Measurements from ENCODE around the gene TAF12. TPM values are rescaled to one million over a fixed set of nuclear protein-coding genes. Genes with fewer than 3 reads are reported as not detected.

The TAF12 gene
- total and polyA plus RNA-seq, 10 donors, result 17.0 to 28.7 (median 20.3) TPM

GRCh38 chr1:28560886-28561285, 82.0 kb downstream of the TAF12 start:
- H3K27me3 ChIP-seq (replicated peaks in 1 of 7), result no peaks in the 10 kb centered on the region
- no peak for TF ChIP-seq POLR2A (IDR thresholded peaks at IDR 0.05)
- TF ChIP-seq POLR2AphosphoS5 (IDR thresholded peaks at IDR 0.05), result no peak
- no peaks in the 10 kb centered on the region for H3K9me3 ChIP-seq
- H3K36me3 ChIP-seq, result peaks cover 5 to 100% (median 92%) of the 10 kb centered on the region in 6 donors
- 93 to 98% (median 97%) methylated on average over 3 of the region's 3 CpGs for WGBS, 5 donors
- H3K4me1 ChIP-seq, result no peaks in the 10 kb centered on the region
- no peak for DNase-seq
- H3K27ac ChIP-seq, result no peak overlapping the region
- intact Hi-C loops (cut with DNase I; ENCODE audit: low total_unique reads), result no loop called here
- H3K4me3 ChIP-seq, result no peak overlapping the region

Small RNA genes within 50 kb of the gene (small RNA-seq; reads per million reads assigned to genes)
- gene RF00422 (0 reads per million in 4 donors), gene RNU11 (0 reads per million in 4 donors), gene SNORA16A (0 reads per million in 4 donors), gene SNORA44 (0 reads per million in 4 donors), gene SNORA61 (0 reads per million in 4 donors), gene SNORD99 (77,785 to 128,417 (median 87,117) reads per million in 4 donors)

Other genes starting within 250 kb of the TAF12 start
- gene RCC1, start 137.0 kb downstream of the TAF12 start, total RNA-seq, result 10 to 100 TPM; 15.1 to 26.2 (median 22.4) TPM
- 10 to 100 TPM; 23.6 to 29.0 (median 28.9) TPM for gene RCC1, start 137.0 kb downstream of the TAF12 start, polyA plus RNA-seq
- gene TRNAU1AP, start 90.0 kb downstream of the TAF12 start, total RNA-seq, result 10 to 100 TPM; 14.0 to 25.7 (median 22.5) TPM
- gene TRNAU1AP, start 90.0 kb downstream of the TAF12 start, polyA plus RNA-seq, result 10 to 100 TPM; 24.7 to 26.6 (median 26.6) TPM
- 10 to 100 TPM in 3 of 7 donors, 1 to 10 TPM in 4; 3.1 to 18.9 (median 9.1) TPM for gene RAB42, start 50.8 kb downstream of the TAF12 start, total RNA-seq
- 1 to 10 TPM; 1.9 to 9.0 (median 8.0) TPM for gene RAB42, start 50.8 kb downstream of the TAF12 start, polyA plus RNA-seq
- gene RNU11, start 5.5 kb upstream of the TAF12 start, total RNA-seq, result not detected
- gene RNU11, start 5.5 kb upstream of the TAF12 start, polyA plus RNA-seq, result not detected
- gene GMEB1, start 25.7 kb upstream of the TAF12 start, total RNA-seq, result 10 to 100 TPM; 15.2 to 20.6 (median 17.3) TPM
- 1 to 10 TPM; 3.6 to 5.5 (median 3.6) TPM for gene GMEB1, start 25.7 kb upstream of the TAF12 start, polyA plus RNA-seq
- gene YTHDF2, start 93.9 kb upstream of the TAF12 start, total RNA-seq, result 10 to 100 TPM; 52.7 to 67.5 (median 58.0) TPM
- gene YTHDF2, start 93.9 kb upstream of the TAF12 start, polyA plus RNA-seq, result 10 to 100 TPM; 31.4 to 40.1 (median 31.6) TPM
- not detected for gene OPRD1, start 169.1 kb upstream of the TAF12 start, total RNA-seq
- not detected for gene OPRD1, start 169.1 kb upstream of the TAF12 start, polyA plus RNA-seq

Measured in spleen (tissue), 11 donors.